ENCODE measurements around the gene BOD1L1. TPM values are rescaled to one million over a fixed set of nuclear protein-coding genes. Genes with fewer than 3 reads are reported as not detected.

Gene BOD1L1
- total RNA-seq, 1 experiment from 2014 or later, result 40.4 TPM

DNA sequence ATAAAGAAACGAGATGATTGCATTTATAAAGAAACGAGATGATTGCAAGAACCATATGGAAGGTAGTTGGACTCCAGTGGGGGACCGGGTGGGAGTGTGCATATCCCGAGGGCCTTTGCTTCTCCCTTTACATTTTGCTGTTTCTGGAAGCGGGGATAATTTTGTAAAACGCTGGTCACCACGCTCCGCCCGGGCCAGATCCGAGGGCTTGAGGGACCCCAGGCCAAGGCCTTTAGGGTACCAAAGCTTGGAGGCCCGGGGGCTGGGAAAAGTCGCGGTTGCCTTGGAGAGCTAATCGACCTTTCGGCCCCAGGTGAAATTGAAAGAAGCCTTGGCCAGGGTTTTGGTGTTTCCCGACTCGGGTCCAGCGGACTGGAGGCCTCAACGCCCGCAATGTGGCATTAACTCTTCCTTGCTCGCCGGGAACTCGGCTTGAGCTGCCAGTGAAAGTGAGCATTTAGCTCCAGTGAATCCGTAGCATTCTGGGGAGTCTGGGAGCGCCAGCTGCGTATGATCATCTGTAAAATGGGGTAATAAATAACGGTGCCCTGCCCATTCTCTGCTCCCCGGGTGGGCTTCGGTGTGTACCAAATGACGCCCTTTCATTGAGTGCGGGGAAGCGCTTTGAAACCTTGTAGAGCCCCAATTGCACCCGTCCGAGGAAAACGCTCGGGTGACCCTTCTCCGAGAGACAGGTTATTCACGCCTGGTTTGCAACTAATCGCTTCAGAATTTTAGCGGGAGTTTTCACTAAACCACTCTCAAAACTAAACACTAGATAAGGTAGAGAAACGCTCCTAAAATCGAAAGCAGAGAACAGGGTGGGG, 87.7 kb downstream of the BOD1L1 start:
- CTCF ChIA-PET, result no interaction called here
- intact Hi-C loops (cut with micrococcal nuclease; ENCODE audit: unreplicated experiment), result no loop called here
- H3K27me3 ChIP-seq (ENCODE audit: insufficient read depth, low read depth), result peaks cover 22% of the 10 kb centered on the region

DNA sequence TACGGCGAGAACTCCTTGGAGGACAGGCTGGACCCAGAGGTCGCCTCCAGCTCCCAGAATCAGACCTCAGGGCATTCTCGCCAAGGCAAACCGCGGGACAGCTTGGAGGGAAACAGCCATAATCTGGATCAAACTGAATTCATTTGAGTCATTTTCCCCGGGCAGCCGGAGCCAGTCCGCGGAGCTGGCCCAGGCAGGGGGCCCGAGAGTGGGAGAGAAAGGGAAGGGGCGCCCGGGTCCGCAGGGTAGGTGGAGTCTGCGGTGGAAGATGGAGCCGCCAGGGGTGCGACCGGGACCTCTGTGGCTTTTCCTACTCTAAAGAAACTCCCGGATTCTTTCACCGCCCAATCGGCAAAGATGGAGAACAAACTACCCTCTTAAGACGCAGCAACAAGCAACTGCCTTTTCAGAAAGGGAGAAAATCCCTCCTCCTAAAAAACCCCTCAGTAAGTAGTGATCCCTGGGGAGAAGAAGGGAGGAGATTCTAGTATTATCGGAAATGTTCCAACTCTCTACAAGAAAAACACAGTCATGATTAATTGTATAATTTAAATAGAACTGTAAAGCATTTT, 88.4 kb downstream of the BOD1L1 start:
- Histone ChIP-seq H3K27me3 (ENCODE audit: insufficient read depth, low read depth) (peaks cover 24% of the 10 kb centered on the region), H3K79me2 (ENCODE audit: low read depth) (no peaks in the 10 kb centered on the region), H3K4me1 (replicated peaks; ENCODE audit: insufficient read depth) (no peaks in the 10 kb centered on the region), H3K4me2 (no peak overlapping the region), H3K27ac (no peak overlapping the region), H3K36me3 (ENCODE audit: low read depth) (no peaks in the 10 kb centered on the region), H3F3A (ENCODE audit: insufficient read depth, low read depth) (no peaks in the 10 kb centered on the region), H4K20me1 (ENCODE audit: insufficient read depth) (no peaks in the 10 kb centered on the region), H3K4me3 (no peak overlapping the region), H3K9me2 (ENCODE audit: insufficient read depth) (no peaks in the 10 kb centered on the region), H2AFZ (no peak overlapping the region), H3K9me3 (ENCODE audit: insufficient read depth, low read depth) (no peaks in the 10 kb centered on the region)
- intact Hi-C loops (cut with micrococcal nuclease; ENCODE audit: unreplicated experiment), result no loop called here
- no peak for TF ChIP-seq EZH2 (IDR thresholded peaks at IDR 0.05; ENCODE audit: low read depth)
- no peak for TF ChIP-seq CTCF (conservative IDR thresholded peaks at IDR 0.05)
- no TSS peak for BruUV-seq (replicated peaks)
- ChIA-PET CTCF (no interaction called here), POLR2A (ENCODE audit: unreplicated experiment) (no interaction called here)
- no peak for DNase-seq

More for the DNA sequence above, 87.7 kb downstream of the BOD1L1 start:
- no peak for DNase-seq
- H3K9me3 ChIP-seq (ENCODE audit: insufficient read depth, low read depth), result no peaks in the 10 kb centered on the region
- no peak overlapping the region for H3K27ac ChIP-seq
- no peaks in the 10 kb centered on the region for H3F3A ChIP-seq (ENCODE audit: insufficient read depth, low read depth)
- H2AFZ ChIP-seq, result no peak overlapping the region
- TF ChIP-seq CTCF (conservative IDR thresholded peaks at IDR 0.05), result no peak
- no peak for TF ChIP-seq EZH2 (IDR thresholded peaks at IDR 0.05; ENCODE audit: low read depth)
- POLR2A ChIA-PET (ENCODE audit: unreplicated experiment), result no interaction called here
- no peaks in the 10 kb centered on the region for H4K20me1 ChIP-seq (ENCODE audit: insufficient read depth)
- H3K4me1 ChIP-seq (replicated peaks; ENCODE audit: insufficient read depth), result no peaks in the 10 kb centered on the region
- no TSS peak for BruUV-seq (replicated peaks)
- no peak overlapping the region for H3K4me2 ChIP-seq
- no peaks in the 10 kb centered on the region for H3K9me2 ChIP-seq (ENCODE audit: insufficient read depth)
- H3K79me2 ChIP-seq (ENCODE audit: low read depth), result no peaks in the 10 kb centered on the region
- H3K36me3 ChIP-seq (ENCODE audit: low read depth), result no peaks in the 10 kb centered on the region
- no peak overlapping the region for H3K4me3 ChIP-seq

DNA sequence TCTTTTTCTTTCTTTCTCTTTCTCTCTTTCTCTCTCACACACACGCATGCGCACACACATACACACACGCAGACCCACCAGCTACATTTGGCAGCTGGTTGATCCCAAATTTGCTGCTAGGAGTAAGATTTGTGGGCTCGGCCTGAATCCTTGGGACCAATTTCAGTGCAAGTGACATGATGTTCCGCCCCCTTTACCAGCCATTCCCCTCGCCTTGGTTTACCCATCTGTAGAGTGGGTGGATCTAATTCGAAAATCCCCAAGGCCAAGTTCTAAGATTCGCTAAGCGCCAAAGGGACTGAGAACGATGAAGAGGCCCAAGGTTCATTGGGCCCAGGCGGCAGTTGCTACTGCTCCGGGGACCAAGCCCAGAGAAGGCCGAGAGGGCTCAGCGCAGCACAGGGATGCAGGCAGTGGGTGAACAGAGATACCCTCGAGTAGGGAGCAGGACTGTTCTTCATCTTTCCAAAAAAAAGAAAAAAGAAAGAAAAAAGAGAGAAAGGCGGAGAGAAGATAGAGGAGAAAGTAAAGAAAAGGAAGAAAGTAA, 89.0 kb downstream of the BOD1L1 start:
- intact Hi-C loops (cut with micrococcal nuclease; ENCODE audit: unreplicated experiment), result no loop called here
- H3K4me1 ChIP-seq (replicated peaks; ENCODE audit: insufficient read depth), result no peaks in the 10 kb centered on the region
- POLR2A ChIA-PET (ENCODE audit: unreplicated experiment), result no interaction called here
- H3K27ac ChIP-seq, result no peak overlapping the region
- no peaks in the 10 kb centered on the region for H4K20me1 ChIP-seq (ENCODE audit: insufficient read depth)
- no TSS peak for BruUV-seq (replicated peaks)
- H3F3A ChIP-seq (ENCODE audit: insufficient read depth, low read depth), result no peaks in the 10 kb centered on the region
- H3K4me2 ChIP-seq, result no peak overlapping the region
- no peaks in the 10 kb centered on the region for H3K9me2 ChIP-seq (ENCODE audit: insufficient read depth)
- no peak for DNase-seq
- no peaks in the 10 kb centered on the region for H3K9me3 ChIP-seq (ENCODE audit: insufficient read depth, low read depth)
- no peak overlapping the region for H3K4me3 ChIP-seq
- CTCF ChIA-PET, result no interaction called here
- TF ChIP-seq EZH2 (IDR thresholded peaks at IDR 0.05; ENCODE audit: low read depth), result no peak
- no peak for TF ChIP-seq CTCF (conservative IDR thresholded peaks at IDR 0.05)
- H3K36me3 ChIP-seq (ENCODE audit: low read depth), result no peaks in the 10 kb centered on the region
- H3K27me3 ChIP-seq (ENCODE audit: insufficient read depth, low read depth), result peaks cover 29% of the 10 kb centered on the region
- H2AFZ ChIP-seq, result no peak overlapping the region
- no peaks in the 10 kb centered on the region for H3K79me2 ChIP-seq (ENCODE audit: low read depth)

All from PC-9 (cell line).